ENCODE data around the gene PGGT1B. TPM values are rescaled to one million over a fixed set of nuclear protein-coding genes. Genes with fewer than 3 reads are reported as not detected.

PGGT1B gene
- total RNA-seq, 3 donors from 2014 or later (not counting 1 experiment from before 2014, with no cell fraction given), result 39.5 to 60.1 (median 46.1) TPM

DNA sequence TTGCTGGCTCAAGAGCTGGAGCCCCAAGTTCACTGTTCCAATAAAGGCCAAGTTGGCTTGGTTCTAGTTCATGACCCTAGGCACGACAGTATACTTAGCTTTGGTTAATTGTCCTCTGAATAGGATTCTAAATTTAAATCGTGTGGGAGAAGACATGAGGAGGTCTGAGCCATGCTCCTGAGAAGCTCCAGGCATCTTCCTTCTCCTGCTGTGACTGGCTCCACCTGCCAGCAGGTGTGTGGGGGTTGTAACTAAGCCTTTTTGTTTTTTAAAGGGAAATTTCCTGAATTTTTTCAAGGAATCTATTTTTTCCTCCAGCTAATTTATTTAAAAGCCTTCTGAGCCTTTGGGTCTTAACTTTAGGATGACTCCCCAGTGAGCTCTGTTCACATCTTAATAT, 72.8 kb downstream of the PGGT1B start:
- Mint-ChIP-seq H3K27ac (no peak overlapping the region), H3K4me1 (no peaks in the 10 kb centered on the region), H3K4me3 (no peak overlapping the region), H3K27me3 (ENCODE audit: low read depth in 2 of 2) (peaks cover 11 to 24% of the 10 kb centered on the region in 2 donors), H3K9me3 (no peaks in the 10 kb centered on the region), H3K36me3 (no peaks in the 10 kb centered on the region)
- no peaks in the 10 kb centered on the region for H3K36me3 ChIP-seq (ENCODE audit: control insufficient read depth, insufficient read depth, low read length)
- ATAC-seq (no peak), DNase-seq (no peak)
- H3K4me1 ChIP-seq (ENCODE audit: control insufficient read depth, insufficient read depth, low read length), result no peaks in the 10 kb centered on the region
- intact Hi-C loops (cut with micrococcal nuclease), result no loop called here
- H3K27ac ChIP-seq (ENCODE audit: low read length), result no peak overlapping the region
- no peak for TF ChIP-seq CTCF (IDR thresholded peaks at IDR 0.05)
- 60% methylated on average over 2 of the region's 2 CpGs for WGBS (ENCODE audit: insufficient coverage)
- H3K27me3 ChIP-seq (ENCODE audit: control insufficient read depth, insufficient read depth, low read length), result peaks cover under 1% of the 10 kb centered on the region
- H3K9me3 ChIP-seq (ENCODE audit: control insufficient read depth, insufficient read depth, low read length), result no peaks in the 10 kb centered on the region
- H3K4me3 ChIP-seq (ENCODE audit: low read length), result no peak overlapping the region

- no peak for ATAC-seq
- intact Hi-C loops (cut with micrococcal nuclease), result no loop called here
These were observed 75.9 kb downstream of the PGGT1B start for GRCh38 chr5:115186794-115187193.

GRCh38 chr5:115184770-115185169, 77.9 kb downstream of the PGGT1B start:
- H3K27me3 ChIP-seq (ENCODE audit: control insufficient read depth, insufficient read depth, low read length), result peaks cover 44% of the 10 kb centered on the region
- intact Hi-C loops (cut with micrococcal nuclease), result no loop called here

More at GRCh38 chr5:115186794-115187193, 75.9 kb downstream of the PGGT1B start:
- DNase-seq, result no peak
- H3K4me3 ChIP-seq (ENCODE audit: low read length), result no peak overlapping the region
- no peak overlapping the region for H3K27ac ChIP-seq (ENCODE audit: low read length)
- H3K36me3 ChIP-seq (ENCODE audit: control insufficient read depth, insufficient read depth, low read length), result no peaks in the 10 kb centered on the region
- Mint-ChIP-seq H3K36me3 (no peaks in the 10 kb centered on the region), H3K4me1 (no peaks in the 10 kb centered on the region), H3K9me3 (no peaks in the 10 kb centered on the region), H3K27ac (no peak overlapping the region), H3K4me3 (no peak overlapping the region), H3K27me3 (ENCODE audit: low read depth in 2 of 2) (peaks cover 29 to 45% of the 10 kb centered on the region in 2 donors)
- no peaks in the 10 kb centered on the region for H3K4me1 ChIP-seq (ENCODE audit: control insufficient read depth, insufficient read depth, low read length)
- TF ChIP-seq CTCF (IDR thresholded peaks at IDR 0.05), result no peak
- no peaks in the 10 kb centered on the region for H3K9me3 ChIP-seq (ENCODE audit: control insufficient read depth, insufficient read depth, low read length)
- peaks cover 23% of the 10 kb centered on the region for H3K27me3 ChIP-seq (ENCODE audit: control insufficient read depth, insufficient read depth, low read length)

More at GRCh38 chr5:115184770-115185169, 77.9 kb downstream of the PGGT1B start:
- no peak overlapping the region for H3K27ac Mint-ChIP-seq
- no peak overlapping the region for H3K4me3 Mint-ChIP-seq
- no peaks in the 10 kb centered on the region for H3K9me3 Mint-ChIP-seq
- peaks cover 44 to 54% of the 10 kb centered on the region in 2 donors for H3K27me3 Mint-ChIP-seq (ENCODE audit: low read depth in 2 of 2)
- Histone ChIP-seq H3K4me3 (ENCODE audit: low read length) (no peak overlapping the region), H3K4me1 (ENCODE audit: control insufficient read depth, insufficient read depth, low read length) (peaks cover 9% of the 10 kb centered on the region), H3K27ac (ENCODE audit: low read length) (no peak overlapping the region), H3K36me3 (ENCODE audit: control insufficient read depth, insufficient read depth, low read length) (no peaks in the 10 kb centered on the region), H3K9me3 (ENCODE audit: control insufficient read depth, insufficient read depth, low read length) (no peaks in the 10 kb centered on the region)
- peaks cover 9 to 17% of the 10 kb centered on the region in 2 donors for H3K4me1 Mint-ChIP-seq
- DNase-seq (no peak), ATAC-seq (no peak)
- WGBS (ENCODE audit: insufficient coverage), result no CpG with 5 or more reads among the region's 2 CpGs
- TF ChIP-seq CTCF (IDR thresholded peaks at IDR 0.05), result no peak
- H3K36me3 Mint-ChIP-seq, result no peaks in the 10 kb centered on the region

Measured in natural killer cell (primary cell).